Cardiac septum (tissue), 1 donor: Measurements from ENCODE around the gene EPB41L1. TPM values are rescaled to one million over a fixed set of nuclear protein-coding genes. Genes with fewer than 3 reads are reported as not detected.
A peak's percentile ranks its signal among the peaks of the same experiment; 100 is the strongest.
"Not testable (repeated sequence)": the region's sequence is repeated elsewhere in the genome, so short reads cannot be mapped to it uniquely, and the experiment has no call there.

ENCODE experiments used
- DNase-seq: peaks from one replicate; pipeline ENCODE4 v3.0.0-alpha.2; 2020; ENCODE audit warnings: low spot score
- intact Hi-C: fragments of 100-400 bp; cut with DNase I; formaldehyde crosslinking; loops from one replicate; pipeline ENCODE4 v1.14.0; 2022
- total RNA-seq: library from RNA; stranded (reverse); fragmentation: NEBNext Ultra II Directional; extraction: Animal tissue kit (Norgen Biotek cat#: 25700); gene quantifications from one replicate; pipeline ENCODE4 v1.2.1, GENCODE V29; 2021
- donor health status: DM: no; HTN: no; CAD: no.

The EPB41L1 gene
- total RNA-seq, 1 donor from 2014 or later, result 21.8 TPM

- no peak for DNase-seq
- intact Hi-C loops, result no loop called here
Observed at GRCh38 chr20:36121981-36122930, 32.3 kb upstream of the EPB41L1 start.

- intact Hi-C loops, result no loop called here
- DNase-seq, result no peak
Observed at GRCh38 chr20:36122931-36123288, 31.6 kb upstream of the EPB41L1 start.

- intact Hi-C loops, result no loop called here
- DNase-seq, result no peak
Observed at GRCh38 chr20:36125097-36125496, 29.4 kb upstream of the EPB41L1 start.

GRCh38 chr20:36126836-36127527 lies 27.6 kb upstream of the EPB41L1 start:
- intact Hi-C loops, result no loop called here

GRCh38 chr20:36128463-36129159 lies 25.9 kb upstream of the EPB41L1 start:
- no peak for DNase-seq
- intact Hi-C loops, result no loop called here

More at GRCh38 chr20:36126836-36127527, 27.6 kb upstream of the EPB41L1 start:
- no peak for DNase-seq

GRCh38 chr20:36129160-36129543 lies 25.4 kb upstream of the EPB41L1 start:
- intact Hi-C loops, result no loop called here
- no peak for DNase-seq

- DNase-seq, result no peak
- intact Hi-C loops, result no loop called here
Observed at GRCh38 chr20:36130390-36130789, 24.1 kb upstream of the EPB41L1 start.

- intact Hi-C loops, result no loop called here
- no peak for DNase-seq
Observed at GRCh38 chr20:36132802-36133211, 21.7 kb upstream of the EPB41L1 start.

GRCh38 chr20:36133821-36134220 lies 20.7 kb upstream of the EPB41L1 start:
- intact Hi-C loops, result no loop called here
- no peak for DNase-seq

GRCh38 chr20:36135159-36135558 lies 19.4 kb upstream of the EPB41L1 start:
- intact Hi-C loops, result no loop called here
- no peak for DNase-seq

- no peak for DNase-seq
- intact Hi-C loops, result no loop called here
Observed at GRCh38 chr20:36135821-36136220, 18.7 kb upstream of the EPB41L1 start.

GRCh38 chr20:36137313-36137712 lies 17.2 kb upstream of the EPB41L1 start:
- DNase-seq, intact Hi-C loops: not testable (repeated sequence)

GRCh38 chr20:36141310-36141709 lies 13.2 kb upstream of the EPB41L1 start:
- intact Hi-C loops, result loop anchor here (5.0 kb wide), 1 partner anchor 56 kb away; no protein-coding TSS in a partner anchor
- DNase-seq, result no peak

GRCh38 chr20:36144336-36144735 lies 10.2 kb upstream of the EPB41L1 start:
- intact Hi-C loops, result loop anchor here (5.0 kb wide), 1 partner anchor 53 kb away; no protein-coding TSS in a partner anchor
- no peak for DNase-seq

GRCh38 chr20:36145877-36146707 lies 8.4 kb upstream of the EPB41L1 start:
- intact Hi-C loops, result no loop called here
- peak; percentile 82 for DNase-seq

GRCh38 chr20:36147690-36148089 lies 6.8 kb upstream of the EPB41L1 start:
- no peak for DNase-seq
- intact Hi-C loops, result no loop called here

GRCh38 chr20:36148439-36148838 lies 6.1 kb upstream of the EPB41L1 start:
- intact Hi-C loops, result no loop called here
- no peak for DNase-seq

GRCh38 chr20:36149012-36149411 lies 5.5 kb upstream of the EPB41L1 start:
- no peak for DNase-seq
- intact Hi-C loops, result no loop called here

GRCh38 chr20:36149469-36149868 lies 5.1 kb upstream of the EPB41L1 start:
- peak; percentile 87 for DNase-seq
- intact Hi-C loops, result no loop called here
